ENCODE measurements around the gene RNF26. TPM values are rescaled to one million over a fixed set of nuclear protein-coding genes. Genes with fewer than 3 reads are reported as not detected.

The RNF26 gene
- total and polyA plus RNA-seq, 12 donors: 5.2 to 28.0 (median 12.7) TPM

GRCh38 chr11:119366690-119367620 is 32.6 kb downstream of the RNF26 start:
- TF ChIP-seq POLR2A (IDR thresholded peaks at IDR 0.05): no peak
- TF ChIP-seq CTCF (IDR thresholded peaks at IDR 0.05): no peak
- DNase-seq: peak in 2 of 7 donors; percentile 14 to 44
- Histone ChIP-seq H3K27me3 (no peaks in the 10 kb centered on the region), H3K9me3 (replicated peaks in 1 of 3) (no peaks in the 10 kb centered on the region), H3K4me1 (replicated peaks in 1 of 2) (peaks cover 69 to 71% of the 10 kb centered on the region in 2 donors), H3K4me3 (no peak overlapping the region), H3K27ac (peak overlapping the region in 2 of 5 donors; percentile 89), H3K36me3 (replicated peaks in 1 of 2) (no peaks in the 10 kb centered on the region)
- 84 to 89% (median 86%) methylated on average over 6 to 11 of the region's 11 CpGs for WGBS, 4 donors
- intact Hi-C loops (cut with DNase I): no loop called here

GRCh38 chr11:119367661-119368120 is 33.4 kb downstream of the RNF26 start:
- no peaks in the 10 kb centered on the region for H3K27me3 ChIP-seq
- H3K4me1 ChIP-seq (replicated peaks in 1 of 2): peaks cover 62 to 66% of the 10 kb centered on the region in 2 donors
- WGBS, 4 donors: 67 to 93% (median 77%) methylated on average over 6 to 9 of the region's 9 CpGs
- H3K4me3 ChIP-seq: no peak overlapping the region
- no peaks in the 10 kb centered on the region for H3K36me3 ChIP-seq (replicated peaks in 1 of 2)
- TF ChIP-seq CTCF (IDR thresholded peaks at IDR 0.05) (peak in 1 of 6 experiments; percentile 13), POLR2A (IDR thresholded peaks at IDR 0.05) (no peak)
- H3K9me3 ChIP-seq (replicated peaks in 1 of 3): no peaks in the 10 kb centered on the region
- intact Hi-C loops (cut with DNase I): no loop called here
- DNase-seq: peak in 4 of 7 donors; percentile 20 to 52 (median 37)
- H3K27ac ChIP-seq: peak overlapping the region in 4 of 5 donors; percentile 15 to 89 (median 85)

GRCh38 chr11:119368121-119369034 is 34.1 kb downstream of the RNF26 start:
- Histone ChIP-seq H3K27ac (peak overlapping the region; percentile 14 to 89 (median 81)), H3K36me3 (replicated peaks in 1 of 2) (no peaks in the 10 kb centered on the region), H3K27me3 (no peaks in the 10 kb centered on the region), H3K9me3 (replicated peaks in 1 of 3) (no peaks in the 10 kb centered on the region), H3K4me3 (no peak overlapping the region), H3K4me1 (replicated peaks in 1 of 2) (peaks cover 55 to 60% of the 10 kb centered on the region in 2 donors)
- peak in 1 of 6 experiments; percentile 9 for TF ChIP-seq CTCF (IDR thresholded peaks at IDR 0.05)
- TF ChIP-seq POLR2A (IDR thresholded peaks at IDR 0.05): peak in 1 of 2 donors; percentile 68
- DNase-seq: peak; percentile 70 to 85 (median 82)
- 22 to 44% (median 39%) methylated on average over 9 to 17 of the region's 17 CpGs for WGBS, 4 donors
- intact Hi-C loops (cut with DNase I): no loop called here
